Measurements from ENCODE around the gene RGS3.

RGS3 gene

GRCh38 chr9:113471566-113471965, 8.0 kb downstream of the RGS3 start:
- no peak for DNase-seq (ENCODE audit: low read depth)
- no peak overlapping the region for H3K4me3 ChIP-seq (ENCODE audit: low read depth, low read length)
- no peak for TF ChIP-seq CTCF (IDR thresholded peaks at IDR 0.05; ENCODE audit: insufficient read depth, low read depth, low read length, missing control alignments)

GRCh38 chr9:113472199-113472598, 8.7 kb downstream of the RGS3 start:
- TF ChIP-seq CTCF (IDR thresholded peaks at IDR 0.05; ENCODE audit: insufficient read depth, low read depth, low read length, missing control alignments): no peak
- no peak overlapping the region for H3K4me3 ChIP-seq (ENCODE audit: low read depth, low read length)
- DNase-seq (ENCODE audit: low read depth): no peak

- H3K4me3 ChIP-seq (ENCODE audit: low read depth, low read length): no peak overlapping the region
- DNase-seq (ENCODE audit: low read depth): no peak
Observed at GRCh38 chr9:113474360-113475028, 11.0 kb downstream of the RGS3 start.

GRCh38 chr9:113475031-113475430, 11.5 kb downstream of the RGS3 start:
- TF ChIP-seq CTCF (IDR thresholded peaks at IDR 0.05; ENCODE audit: insufficient read depth, low read depth, low read length, missing control alignments): no peak

More at GRCh38 chr9:113474360-113475028, 11.0 kb downstream of the RGS3 start:
- no peak for TF ChIP-seq CTCF (IDR thresholded peaks at IDR 0.05; ENCODE audit: insufficient read depth, low read depth, low read length, missing control alignments)

GRCh38 chr9:113475992-113476391, 12.5 kb downstream of the RGS3 start:
- no peak for DNase-seq (ENCODE audit: low read depth)
- TF ChIP-seq CTCF (IDR thresholded peaks at IDR 0.05; ENCODE audit: insufficient read depth, low read depth, low read length, missing control alignments): no peak
- no peak overlapping the region for H3K4me3 ChIP-seq (ENCODE audit: low read depth, low read length)

More at GRCh38 chr9:113475031-113475430, 11.5 kb downstream of the RGS3 start:
- DNase-seq (ENCODE audit: low read depth): no peak
- no peak overlapping the region for H3K4me3 ChIP-seq (ENCODE audit: low read depth, low read length)

GRCh38 chr9:113476511-113476916, 13.0 kb downstream of the RGS3 start:
- no peak for TF ChIP-seq CTCF (IDR thresholded peaks at IDR 0.05; ENCODE audit: insufficient read depth, low read depth, low read length, missing control alignments)
- no peak for DNase-seq (ENCODE audit: low read depth)
- H3K4me3 ChIP-seq (ENCODE audit: low read depth, low read length): no peak overlapping the region

GRCh38 chr9:113477058-113477457, 13.5 kb downstream of the RGS3 start:
- H3K4me3 ChIP-seq (ENCODE audit: low read depth, low read length): no peak overlapping the region
- no peak for TF ChIP-seq CTCF (IDR thresholded peaks at IDR 0.05; ENCODE audit: insufficient read depth, low read depth, low read length, missing control alignments)
- DNase-seq (ENCODE audit: low read depth): no peak
